ENCODE measurements around the gene ENTREP3. TPM values are rescaled to one million over a fixed set of nuclear protein-coding genes. Genes with fewer than 3 reads are reported as not detected.
"Not testable (repeated sequence)": the region's sequence is repeated elsewhere in the genome, so short reads cannot be mapped to it uniquely, and the experiment has no call there.

The ENTREP3 gene
- total RNA-seq, 3 donors from 2014 or later = 31.7 to 41.3 (median 39.8) TPM

GRCh38 chr1:155247667-155248553, 7.4 kb downstream of the ENTREP3 start:
- peaks cover 3% of the 10 kb centered on the region for H3K36me3 Mint-ChIP-seq (ENCODE audit: insufficient read depth)
- H3K27me3 Mint-ChIP-seq (ENCODE audit: low read depth) = peaks cover 2% of the 10 kb centered on the region
- no peak overlapping the region for H3K4me3 Mint-ChIP-seq
- ATAC-seq (no peak), DNase-seq (no peak)
- peaks cover 24% of the 10 kb centered on the region for H3K4me1 Mint-ChIP-seq (ENCODE audit: low read depth)
- H3K9me3 Mint-ChIP-seq = no peaks in the 10 kb centered on the region

GRCh38 chr1:155246796-155247195, 8.5 kb downstream of the ENTREP3 start:
- DNase-seq; H3K9me3 Mint-ChIP-seq; H3K36me3 Mint-ChIP-seq (ENCODE audit: insufficient read depth); H3K27me3 Mint-ChIP-seq (ENCODE audit: low read depth); ATAC-seq; H3K4me3 Mint-ChIP-seq: not testable (repeated sequence)
- peaks cover 32% of the 10 kb centered on the region for H3K4me1 Mint-ChIP-seq (ENCODE audit: low read depth)

GRCh38 chr1:155245163-155245524, 10.1 kb downstream of the ENTREP3 start:
- no peak for DNase-seq
- Mint-ChIP-seq H3K9me3 (no peaks in the 10 kb centered on the region), H3K36me3 (ENCODE audit: insufficient read depth) (peaks cover 3% of the 10 kb centered on the region), H3K4me3 (peak overlapping the region; percentile 90), H3K27me3 (ENCODE audit: low read depth) (peaks cover 2% of the 10 kb centered on the region), H3K4me1 (ENCODE audit: low read depth) (peaks cover 42% of the 10 kb centered on the region)
- ATAC-seq = no peak

- H3K9me3 Mint-ChIP-seq = no peaks in the 10 kb centered on the region
- H3K36me3 Mint-ChIP-seq (ENCODE audit: insufficient read depth) = peaks cover 3% of the 10 kb centered on the region
- peak; percentile 97 for ATAC-seq
- H3K4me1 Mint-ChIP-seq (ENCODE audit: low read depth) = peaks cover 42% of the 10 kb centered on the region
- H3K4me3 Mint-ChIP-seq = peak overlapping the region; percentile 90
- peaks cover 2% of the 10 kb centered on the region for H3K27me3 Mint-ChIP-seq (ENCODE audit: low read depth)
- DNase-seq = peak; percentile 81
Measured at GRCh38 chr1:155244368-155245162, 10.7 kb downstream of the ENTREP3 start.

GRCh38 chr1:155242805-155243358, 12.4 kb downstream of the ENTREP3 start:
- H3K27me3 Mint-ChIP-seq (ENCODE audit: low read depth) = peaks cover 2% of the 10 kb centered on the region
- no peaks in the 10 kb centered on the region for H3K9me3 Mint-ChIP-seq
- H3K36me3 Mint-ChIP-seq (ENCODE audit: insufficient read depth) = peaks cover 3% of the 10 kb centered on the region
- DNase-seq (no peak), ATAC-seq (no peak)
- H3K4me3 Mint-ChIP-seq = peak overlapping the region; percentile 90
- peaks cover 46% of the 10 kb centered on the region for H3K4me1 Mint-ChIP-seq (ENCODE audit: low read depth)

GRCh38 chr1:155241841-155242264, 13.4 kb downstream of the ENTREP3 start:
- Mint-ChIP-seq H3K4me3 (no peak overlapping the region), H3K27me3 (ENCODE audit: low read depth) (peaks cover 2% of the 10 kb centered on the region), H3K36me3 (ENCODE audit: insufficient read depth) (peaks cover 3% of the 10 kb centered on the region), H3K4me1 (ENCODE audit: low read depth) (peaks cover 46% of the 10 kb centered on the region), H3K9me3 (no peaks in the 10 kb centered on the region)
- ATAC-seq (no peak), DNase-seq (no peak)

- DNase-seq (peak; percentile 49), ATAC-seq (peak; percentile 27 to 34)
- peaks cover 3% of the 10 kb centered on the region for H3K36me3 Mint-ChIP-seq (ENCODE audit: insufficient read depth)
- peak overlapping the region; percentile 83 for H3K4me3 Mint-ChIP-seq
- H3K4me1 Mint-ChIP-seq (ENCODE audit: low read depth) = peaks cover 47% of the 10 kb centered on the region
- peaks cover 2% of the 10 kb centered on the region for H3K27me3 Mint-ChIP-seq (ENCODE audit: low read depth)
- no peaks in the 10 kb centered on the region for H3K9me3 Mint-ChIP-seq
Measured at GRCh38 chr1:155241069-155241679, 14.1 kb downstream of the ENTREP3 start.

- no peaks in the 10 kb centered on the region for H3K9me3 Mint-ChIP-seq
- DNase-seq = no peak
- ATAC-seq = no peak
- peaks cover 7% of the 10 kb centered on the region for H3K36me3 Mint-ChIP-seq (ENCODE audit: insufficient read depth)
- no peaks in the 10 kb centered on the region for H3K27me3 Mint-ChIP-seq (ENCODE audit: low read depth)
- H3K4me1 Mint-ChIP-seq (ENCODE audit: low read depth) = peaks cover 29% of the 10 kb centered on the region
- no peak overlapping the region for H3K4me3 Mint-ChIP-seq
Measured at GRCh38 chr1:155236451-155236850, 18.8 kb downstream of the ENTREP3 start.

- not testable (repeated sequence) for H3K9me3 Mint-ChIP-seq; DNase-seq; H3K36me3 Mint-ChIP-seq (ENCODE audit: insufficient read depth); H3K4me3 Mint-ChIP-seq; ATAC-seq; H3K27me3 Mint-ChIP-seq (ENCODE audit: low read depth)
- H3K4me1 Mint-ChIP-seq (ENCODE audit: low read depth) = peaks cover 18% of the 10 kb centered on the region
Measured at GRCh38 chr1:155235375-155235774, 19.9 kb downstream of the ENTREP3 start.

GRCh38 chr1:155233502-155233901, 21.8 kb downstream of the ENTREP3 start:
- not testable (repeated sequence) for ATAC-seq

GRCh38 chr1:155232001-155232978, 23.0 kb downstream of the ENTREP3 start:
- not testable (repeated sequence) for ATAC-seq; H3K4me3 Mint-ChIP-seq; H3K9me3 Mint-ChIP-seq; H3K36me3 Mint-ChIP-seq (ENCODE audit: insufficient read depth); H3K27me3 Mint-ChIP-seq (ENCODE audit: low read depth); DNase-seq
- peaks cover 15% of the 10 kb centered on the region for H3K4me1 Mint-ChIP-seq (ENCODE audit: low read depth)

More at GRCh38 chr1:155233502-155233901, 21.8 kb downstream of the ENTREP3 start:
- H3K4me3 Mint-ChIP-seq; DNase-seq; H3K36me3 Mint-ChIP-seq (ENCODE audit: insufficient read depth); H3K27me3 Mint-ChIP-seq (ENCODE audit: low read depth); H3K9me3 Mint-ChIP-seq: not testable (repeated sequence)
- peaks cover 10% of the 10 kb centered on the region for H3K4me1 Mint-ChIP-seq (ENCODE audit: low read depth)

- ATAC-seq, DNase-seq: not testable (repeated sequence)
Measured at GRCh38 chr1:155231302-155231701, 24.0 kb downstream of the ENTREP3 start.

GRCh38 chr1:155228096-155228427, 27.2 kb downstream of the ENTREP3 start:
- no peaks in the 10 kb centered on the region for H3K27me3 Mint-ChIP-seq (ENCODE audit: low read depth)
- no peaks in the 10 kb centered on the region for H3K9me3 Mint-ChIP-seq
- peak overlapping the region; percentile 94 for H3K4me3 Mint-ChIP-seq
- H3K36me3 Mint-ChIP-seq (ENCODE audit: insufficient read depth) = no peaks in the 10 kb centered on the region
- peaks cover 17% of the 10 kb centered on the region for H3K4me1 Mint-ChIP-seq (ENCODE audit: low read depth)
- no peak for DNase-seq
- no peak for ATAC-seq

More at GRCh38 chr1:155231302-155231701, 24.0 kb downstream of the ENTREP3 start:
- peaks cover 21% of the 10 kb centered on the region for H3K4me1 Mint-ChIP-seq (ENCODE audit: low read depth)
- not testable (repeated sequence) for H3K27me3 Mint-ChIP-seq (ENCODE audit: low read depth); H3K9me3 Mint-ChIP-seq; H3K36me3 Mint-ChIP-seq (ENCODE audit: insufficient read depth); H3K4me3 Mint-ChIP-seq

Measured in activated T-cell treated with anti-CD3 and anti-CD28 coated beads, Interleukin-2, amount 50 U/mL, for 4 hours (primary cell).